DND-41 (cell line): Measurements from ENCODE around the gene PRIM2.

Experiments used
- EZH2 ChIP-seq: IDR thresholded peaks from 3 replicates; pipeline ENCODE4 v1.6.1; 2012; ENCODE audit warnings: borderline replicate concordance, low read depth, mild to moderate bottlenecking, moderate library complexity, low read length, inconsistent platforms; ENCODE audit not compliant: severe bottlenecking
- TF ChIP-seq, protein P1 (sequence below): IDR thresholded peaks from 2 replicates; pipeline ENCODE4 v1.5.1; 2012; ENCODE audit warnings: borderline replicate concordance, low read length, moderate library complexity, mild to moderate bottlenecking; ENCODE audit not compliant: poor library complexity, severe bottlenecking; ENCODE audit errors: extremely low read depth

DNA sequence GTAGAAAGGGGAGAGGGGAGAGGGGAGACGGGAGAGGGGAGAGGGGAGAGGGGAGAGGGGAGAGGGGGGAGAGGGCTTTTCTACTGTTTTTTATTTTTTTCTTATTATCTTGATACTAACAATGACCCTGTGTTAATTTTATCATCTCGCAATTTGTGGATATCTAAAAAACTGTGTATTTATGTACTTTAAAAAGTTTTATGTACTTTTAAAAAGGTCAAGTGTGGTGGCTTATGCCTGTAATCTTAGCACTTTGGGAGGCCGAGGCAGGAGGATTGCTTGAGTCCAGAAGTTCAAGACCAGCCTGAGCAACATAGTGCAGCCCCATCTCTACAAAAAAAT, 5.5 kb upstream of the PRIM2 start:
- TF ChIP-seq, protein P1, sequence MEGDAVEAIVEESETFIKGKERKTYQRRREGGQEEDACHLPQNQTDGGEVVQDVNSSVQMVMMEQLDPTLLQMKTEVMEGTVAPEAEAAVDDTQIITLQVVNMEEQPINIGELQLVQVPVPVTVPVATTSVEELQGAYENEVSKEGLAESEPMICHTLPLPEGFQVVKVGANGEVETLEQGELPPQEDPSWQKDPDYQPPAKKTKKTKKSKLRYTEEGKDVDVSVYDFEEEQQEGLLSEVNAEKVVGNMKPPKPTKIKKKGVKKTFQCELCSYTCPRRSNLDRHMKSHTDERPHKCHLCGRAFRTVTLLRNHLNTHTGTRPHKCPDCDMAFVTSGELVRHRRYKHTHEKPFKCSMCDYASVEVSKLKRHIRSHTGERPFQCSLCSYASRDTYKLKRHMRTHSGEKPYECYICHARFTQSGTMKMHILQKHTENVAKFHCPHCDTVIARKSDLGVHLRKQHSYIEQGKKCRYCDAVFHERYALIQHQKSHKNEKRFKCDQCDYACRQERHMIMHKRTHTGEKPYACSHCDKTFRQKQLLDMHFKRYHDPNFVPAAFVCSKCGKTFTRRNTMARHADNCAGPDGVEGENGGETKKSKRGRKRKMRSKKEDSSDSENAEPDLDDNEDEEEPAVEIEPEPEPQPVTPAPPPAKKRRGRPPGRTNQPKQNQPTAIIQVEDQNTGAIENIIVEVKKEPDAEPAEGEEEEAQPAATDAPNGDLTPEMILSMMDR = no peak
- no peak for TF ChIP-seq EZH2
